IMR-90 (cell line): ENCODE measurements around the gene PPP1R8. TPM values are rescaled to one million over a fixed set of nuclear protein-coding genes. Genes with fewer than 3 reads are reported as not detected.

Experiments used
- ATAC-seq: fragments of 200-7000 bp; cut with Tn5 transposase; 2 replicates; pipeline ENCODE4 v1.9.1; 2020; ENCODE audit warnings: low read depth, mild to moderate bottlenecking, moderate library complexity
- BruUV-seq: library from RNA; stranded (reverse); fragments of 400-500 nt; replicated peaks from 2 replicates; lab custom pipeline; 2021; lab: Mats Ljungman, UMichigan
- CTCF ChIA-PET: fragments of 300-600 bp; formaldehyde crosslinking; extraction: SDS; loops from one replicate; lab custom pipeline; 2021; ENCODE audit warnings: antibody characterized with exemption; lab: Yijun Ruan, JAX
- POLR2A ChIA-PET: fragments of 300-600 bp; sonication (Branson Sonifier 250); formaldehyde crosslinking; loops from one replicate; lab custom pipeline; 2022; ENCODE audit warnings: antibody characterized with exemption; ENCODE audit not compliant: unreplicated experiment; lab: Charles Lee
- DNase-seq: peaks from one replicate; pipeline ENCODE4 v3.0.0; 2013
- H2AFZ ChIP-seq: replicated peaks from 2 replicates; pipeline ENCODE3; 2013; ENCODE audit warnings: low read length, mild to moderate bottlenecking; ENCODE audit not compliant: poor library complexity
- H2AK5ac ChIP-seq: 2 replicates; pipeline ENCODE4 v1.6.1; 2013; ENCODE audit warnings: low read depth, low read length, inconsistent platforms
- H2AK9ac ChIP-seq: replicated peaks from 2 replicates; pipeline ENCODE3; 2013; ENCODE audit warnings: mild to moderate bottlenecking, low read depth, low read length, moderate library complexity; ENCODE audit not compliant: poor library complexity
- H2BK120ac ChIP-seq: 2 replicates; pipeline ENCODE4 v1.6.1; 2013; ENCODE audit warnings: low read depth, low read length, inconsistent platforms
- H2BK15ac ChIP-seq: 3 replicates; pipeline ENCODE4 v1.6.1; 2013; ENCODE audit warnings: low read depth, low read length, inconsistent platforms
- H2BK20ac ChIP-seq: 2 replicates; pipeline ENCODE4 v1.6.1; 2013; ENCODE audit warnings: low read depth, mild to moderate bottlenecking, inconsistent platforms, low read length, moderate library complexity
- H2BK5ac ChIP-seq: 2 replicates; pipeline ENCODE4 v1.6.1; 2013; ENCODE audit warnings: mild to moderate bottlenecking, low read depth, low read length, inconsistent platforms; ENCODE audit not compliant: poor library complexity, severe bottlenecking
- H3K14ac ChIP-seq: replicated peaks from 2 replicates; pipeline ENCODE4 v1.6.1; 2013; ENCODE audit warnings: low read depth, low read length, inconsistent platforms
- H3K18ac ChIP-seq: 2 replicates; pipeline ENCODE4 v1.6.1; 2013; ENCODE audit warnings: low read depth, low read length, control low read depth
- H3K23ac ChIP-seq: 2 replicates; pipeline ENCODE4 v1.6.1; 2013; ENCODE audit warnings: low read depth, low read length, inconsistent platforms
- H3K27ac ChIP-seq: 2 replicates; pipeline ENCODE4 v1.5.1; 2013; ENCODE audit warnings: mild to moderate bottlenecking, control low read depth, low read length; ENCODE audit not compliant: insufficient read depth
- H3K27me3 ChIP-seq: 2 replicates; pipeline ENCODE4 v1.6.1; 2013; ENCODE audit warnings: low read length; ENCODE audit not compliant: control insufficient read depth, insufficient read depth
- H3K36me3 ChIP-seq: 2 replicates; pipeline ENCODE4 v1.6.1; 2013; ENCODE audit warnings: low read length, mixed read lengths; ENCODE audit not compliant: control insufficient read depth, insufficient read depth
- H3K4ac ChIP-seq: 2 replicates; pipeline ENCODE4 v1.6.1; 2013; ENCODE audit warnings: low read depth, low read length, inconsistent platforms
- H3K4me1 ChIP-seq: 2 replicates; pipeline ENCODE4 v1.6.1; 2013; ENCODE audit warnings: low read length, mixed read lengths; ENCODE audit not compliant: control insufficient read depth, insufficient read depth
- H3K4me2 ChIP-seq: 2 replicates; pipeline ENCODE4 v1.6.1; 2013; ENCODE audit warnings: low read depth, mild to moderate bottlenecking, control low read depth, low read length, moderate library complexity
- H3K4me3 ChIP-seq: 2 replicates; pipeline ENCODE4 v1.5.1; 2013; ENCODE audit warnings: low read depth, mild to moderate bottlenecking, control low read depth, low read length, moderate library complexity; ENCODE audit not compliant: insufficient read depth
- H3K56ac ChIP-seq: 2 replicates; pipeline ENCODE4 v1.6.1; 2013; ENCODE audit warnings: low read length, inconsistent platforms; ENCODE audit not compliant: insufficient read depth; ENCODE audit errors: extremely low read depth
- H3K79me1 ChIP-seq, 2 experiments: 2 replicates each; pipeline ENCODE4 v1.6.1; 2013; ENCODE audit warnings: low read length in 2 of 2, inconsistent platforms in 1 of 2, low read depth in 1 of 2
- H3K9ac ChIP-seq: 2 replicates; pipeline ENCODE4 v1.6.1; 2013; ENCODE audit warnings: low read depth, low read length, control low read depth
- H3K9me1 ChIP-seq: 2 replicates; pipeline ENCODE4 v1.6.1; 2013; ENCODE audit warnings: low read length, inconsistent platforms; ENCODE audit not compliant: insufficient read depth
- H3K9me3 ChIP-seq: 2 replicates; pipeline ENCODE4 v1.6.1; 2013; ENCODE audit warnings: low read length; ENCODE audit not compliant: control insufficient read depth, insufficient read depth
- H4K20me1 ChIP-seq: 2 replicates; pipeline ENCODE4 v1.6.1; 2013; ENCODE audit warnings: low read length, inconsistent platforms; ENCODE audit not compliant: insufficient read depth
- H4K5ac ChIP-seq: 2 replicates; pipeline ENCODE4 v1.6.1; 2013; ENCODE audit warnings: mild to moderate bottlenecking, low read depth, low read length, control low read depth
- H4K8ac ChIP-seq, 2 experiments: 2 replicates each; pipeline ENCODE4 v1.6.1; 2013; ENCODE audit warnings: low read depth in 2 of 2, low read length in 2 of 2, control low read depth in 1 of 2, inconsistent platforms in 1 of 2
- H4K91ac ChIP-seq: 2 replicates; pipeline ENCODE4 v1.6.1; 2013; ENCODE audit warnings: low read depth, low read length, inconsistent platforms; ENCODE audit not compliant: insufficient read depth
- CEBPB ChIP-seq: IDR thresholded peaks from 2 replicates; pipeline ENCODE4 v1.6.1; 2012; ENCODE audit warnings: low read depth, low read length, improper control_type of control experiment
- ELK1 ChIP-seq: fragments of 150-350 bp; IDR thresholded peaks from 2 replicates; pipeline ENCODE4 v1.6.1; 2016; ENCODE audit warnings: low read depth, mild to moderate bottlenecking, low read length, moderate library complexity, borderline replicate concordance
- MXI1 ChIP-seq: IDR thresholded peaks from 2 replicates; pipeline ENCODE4 v1.6.1; 2012; ENCODE audit warnings: low read depth, mild to moderate bottlenecking, low read length, moderate library complexity, borderline replicate concordance
- POLR2A ChIP-seq: IDR thresholded peaks from 2 replicates; pipeline ENCODE4 v1.6.1; 2012; ENCODE audit warnings: mild to moderate bottlenecking, low read depth, low read length
- RAD21 ChIP-seq: IDR thresholded peaks from 2 replicates; pipeline ENCODE4 v1.6.1; 2012; ENCODE audit warnings: low read length, improper control_type of control experiment
- RFX5 ChIP-seq: IDR thresholded peaks from 2 replicates; pipeline ENCODE4 v1.8.0; 2012; ENCODE audit warnings: low read depth, mild to moderate bottlenecking, low read length, moderate library complexity
- WGBS, 2 experiments: methylation state at CpG; one replicate each; pipeline versions ENCODE4 v1.1.5 to v1.1.7; 2013; ENCODE audit warnings: missing lambda C conversion rate in 2 of 2; ENCODE audit not compliant: insufficient read length in 1 of 2; ENCODE audit errors: extremely low coverage in 2 of 2; 5-methylcytosine and 5-hydroxymethylcytosine counted together
- dilution Hi-C: fragments of 300-500 bp; cut with HindIII; formaldehyde crosslinking; loops from one replicate; pipeline ENCODE4 v1.14.3; 2018; ENCODE audit warnings: low sequenced_read_pairs; ENCODE audit not compliant: unreplicated experiment
- in situ Hi-C: fragments of 300-500 bp; cut with MboI; formaldehyde crosslinking; loops from 3 replicates; pipeline ENCODE4 v1.14.3; 2019; ENCODE audit warnings: low sequenced_read_pairs, inconsistent platforms, mixed read lengths
- intact Hi-C: fragments of 100-400 bp; cut with micrococcal nuclease; formaldehyde crosslinking; loops from 2 replicates; pipeline ENCODE4 v1.10.0; 2022
- polyA plus RNA-seq, 3 experiments: library from polyadenylated mRNA; depleted of rRNA; stranded (reverse); fragments of >200 nt; gene quantifications; 2 replicates each; pipeline ENCODE4 v1.2.3, GENCODE V29; 2012; ENCODE audit warnings: low replicate concordance in 1 of 3
- total RNA-seq: library from RNA; depleted of rRNA; stranded (reverse); fragments of >200 nt; gene quantifications from 2 replicates; pipeline ENCODE4 v1.2.3, GENCODE V29; 2012

Gene PPP1R8
- total and polyA plus RNA-seq, 2 of the 4 experiments (the other 2 are of a cell fraction) = 53.8 to 80.1 TPM

- Histone ChIP-seq H3K4me2 (no peak overlapping the region), H2BK20ac (no peak overlapping the region), H3K4me3 (no peak overlapping the region), H3K23ac (no peak overlapping the region), H2AFZ (no peak overlapping the region), H2BK120ac (no peak overlapping the region), H3K27me3 (no peaks in the 10 kb centered on the region), H3K4ac (no peak overlapping the region), H2BK5ac (no peak overlapping the region), H2AK9ac (no peak overlapping the region), H3K27ac (no peak overlapping the region), H3K18ac (no peak overlapping the region), H3K56ac (no peak overlapping the region), H3K36me3 (peaks cover 6% of the 10 kb centered on the region; the same call in 1 of the 2 replicates), H3K9me3 (no peaks in the 10 kb centered on the region), H4K8ac (no peak overlapping the region), H3K14ac (no peak overlapping the region), H3K4me1 (no peaks in the 10 kb centered on the region), H3K79me1 (no peaks in the 10 kb centered on the region), H4K91ac (no peak overlapping the region), H4K5ac (no peak overlapping the region), H2BK15ac (no peak overlapping the region), H3K9me1 (no peaks in the 10 kb centered on the region), H4K20me1 (no peaks in the 10 kb centered on the region), H2AK5ac (no peak overlapping the region), H3K9ac (no peak overlapping the region)
- WGBS, 2 experiments = no CpG with 5 or more reads among the region's 8 CpGs
- ATAC-seq = no peak
- intact Hi-C loops = no loop called here
- dilution Hi-C loops = no loop called here
- no peak for DNase-seq
- TF ChIP-seq MXI1 (no peak), ELK1 (no peak), RAD21 (no peak), POLR2A (no peak), RFX5 (no peak), CEBPB (no peak)
- in situ Hi-C loops = no loop called here
- ChIA-PET CTCF (no interaction called here), POLR2A (no interaction called here)
- BruUV-seq = no TSS peak
These were observed 54.5 kb downstream of the PPP1R8 start for GRCh38 chr1:27885114-27885528.
